Endothelial cell of umbilical vein (primary cell): ENCODE results near the gene MEPCE. TPM values are rescaled to one million over a fixed set of nuclear protein-coding genes. Genes with fewer than 3 reads are reported as not detected.

Experiments used
- BruUV-seq: library from RNA; stranded (reverse); fragments of 400-500 nt; replicated peaks from 2 replicates; lab custom pipeline; 2021; lab: Mats Ljungman, UMichigan
- CTCF ChIA-PET: fragments of 300-600, 350-600 bp; sonication (Branson Sonifier 250); formaldehyde crosslinking; loops from one replicate; lab custom pipeline; 2021; ENCODE audit warnings: antibody characterized with exemption, inconsistent platforms; lab: Charles Lee
- POLR2A ChIA-PET: fragments of 300-600, 350-600 bp; sonication (Branson Sonifier 250); formaldehyde crosslinking; loops from one replicate; lab custom pipeline; 2021; ENCODE audit warnings: antibody characterized with exemption, inconsistent platforms; lab: Charles Lee
- DNase-seq: peaks from one replicate; pipeline ENCODE4 v3.0.0-alpha.2; 2011; ENCODE audit warnings: low read depth, low spot score
- FAIRE-seq: peaks from 2 replicates; lab custom pipeline; 2011; peaks lifted over from hg19 to GRCh38; lab: Jason Lieb, UNC
- H2AFZ ChIP-seq: 2 replicates; pipeline ENCODE4 v1.6.0; 2012; ENCODE audit warnings: low read depth, low read length, control low read depth, inconsistent platforms
- H3K27ac ChIP-seq: 2 replicates; pipeline ENCODE4 v1.5.1; 2011; ENCODE audit warnings: low read depth, mild to moderate bottlenecking, control low read depth, low read length, moderate library complexity; ENCODE audit not compliant: insufficient read depth
- H3K27me3 ChIP-seq, 2 experiments: 2 replicates each; pipeline versions ENCODE4 v1.6.0 to v1.6.1; 2011; ENCODE audit warnings: low read length in 2 of 2, mixed read lengths in 1 of 2; ENCODE audit not compliant: control insufficient read depth in 2 of 2, insufficient read depth in 2 of 2
- H3K36me3 ChIP-seq, 2 experiments: 2 replicates in 1 of 2; 3 replicates in 1 of 2; pipeline ENCODE4 v1.5.1; 2011; ENCODE audit warnings: low read length in 2 of 2, mild to moderate bottlenecking in 1 of 2, moderate library complexity in 1 of 2; ENCODE audit not compliant: control insufficient read depth in 2 of 2, insufficient read depth in 2 of 2; ENCODE audit errors: extremely low read depth in 1 of 2
- H3K4me1 ChIP-seq: 3 replicates; pipeline ENCODE4 v1.5.1; 2011; ENCODE audit warnings: mild to moderate bottlenecking, low read length; ENCODE audit not compliant: control insufficient read depth, insufficient read depth; ENCODE audit errors: extremely low read depth
- H3K4me2 ChIP-seq: 2 replicates; pipeline ENCODE4 v1.6.1; 2011; ENCODE audit warnings: low read length, control low read depth, mixed read lengths; ENCODE audit not compliant: insufficient read depth
- H3K4me3 ChIP-seq, 3 experiments: fragments of 200-600 bp in 1 of 3; sonication (generic), shearing (Covaris generic) in 1 of 3; replicated peaks in 1 of 3; 2 replicates each; pipeline ENCODE4 v1.5.1; 2011 to 2016; ENCODE audit warnings: control low read depth in 3 of 3, low read length in 3 of 3, mild to moderate bottlenecking in 2 of 3, inconsistent platforms in 1 of 3, low read depth in 1 of 3, moderate library complexity in 1 of 3; ENCODE audit not compliant: insufficient read depth in 1 of 3
- H3K79me2 ChIP-seq: 2 replicates; pipeline ENCODE4 v1.6.0; 2012; ENCODE audit warnings: low read length, inconsistent platforms; ENCODE audit not compliant: control insufficient read depth, insufficient read depth
- H3K9ac ChIP-seq: replicated peaks from 2 replicates; pipeline ENCODE3; 2011; ENCODE audit warnings: low read length, control low read depth; ENCODE audit not compliant: insufficient read depth; ENCODE audit errors: extremely low read depth
- H3K9me1 ChIP-seq: replicated peaks from 3 replicates; pipeline ENCODE4 v1.6.0; 2011; ENCODE audit warnings: mild to moderate bottlenecking, low read length; ENCODE audit not compliant: control insufficient read depth, insufficient read depth; ENCODE audit errors: extremely low read depth
- H3K9me3 ChIP-seq: replicated peaks from 2 replicates; pipeline ENCODE4 v1.5.1; 2012; ENCODE audit warnings: low read length, inconsistent platforms; ENCODE audit not compliant: control insufficient read depth, insufficient read depth
- H4K20me1 ChIP-seq: replicated peaks from 2 replicates; pipeline ENCODE3; 2011; ENCODE audit warnings: mild to moderate bottlenecking, low read length; ENCODE audit not compliant: control insufficient read depth, insufficient read depth; ENCODE audit errors: extremely low read depth
- EZH2 ChIP-seq: IDR thresholded peaks from 2 replicates; pipeline ENCODE4 v1.6.1; 2012; ENCODE audit warnings: borderline replicate concordance, low read depth, mild to moderate bottlenecking, moderate library complexity, low read length, inconsistent platforms; ENCODE audit not compliant: severe bottlenecking
- FOS ChIP-seq: IDR thresholded peaks from 2 replicates; pipeline ENCODE4 v1.6.1; 2011; ENCODE audit warnings: mild to moderate bottlenecking, low read length, moderate library complexity, borderline replicate concordance; ENCODE audit not compliant: insufficient read depth
- GATA2 ChIP-seq: IDR thresholded peaks from 2 replicates; pipeline ENCODE4 v1.7.0; 2011; ENCODE audit warnings: low read depth, mild to moderate bottlenecking, moderate library complexity, mixed read lengths, low read length; ENCODE audit not compliant: insufficient read length, insufficient read depth
- JUN ChIP-seq: IDR thresholded peaks from 2 replicates; pipeline ENCODE4 v1.6.1; 2011; ENCODE audit warnings: borderline replicate concordance, low read depth; ENCODE audit not compliant: insufficient read length, insufficient read depth
- MAX ChIP-seq: IDR thresholded peaks from 2 replicates; pipeline ENCODE4 v1.6.1; 2011; ENCODE audit not compliant: insufficient read depth, insufficient read length
- MYC ChIP-seq: IDR thresholded peaks from one replicate; pipeline ENCODE4 v1.6.1; 2011; ENCODE audit warnings: mild to moderate bottlenecking, low read depth, low read length
- POLR2A ChIP-seq: IDR thresholded peaks from 2 replicates; pipeline ENCODE4 v1.6.1; 2012; ENCODE audit warnings: low read depth, mild to moderate bottlenecking, control low read depth, low read length
- POLR2AphosphoS5 ChIP-seq: IDR thresholded peaks from 2 replicates; pipeline ENCODE4 v1.6.1; 2012; ENCODE audit warnings: low read depth, mild to moderate bottlenecking, control low read depth, low read length, moderate library complexity; ENCODE audit not compliant: insufficient read depth
- dilution Hi-C: fragments of 300-500 bp; cut with MboI; formaldehyde crosslinking; loops from one replicate; pipeline ENCODE4 v1.15.0; 2019; ENCODE audit warnings: low sequenced_read_pairs; ENCODE audit not compliant: extremely low pct_ligation_motif_present
- intact Hi-C: fragments of 100-400 bp; cut with micrococcal nuclease; formaldehyde crosslinking; loops from one replicate; pipeline ENCODE4 v1.10.0; 2022
- polyA plus RNA-seq, 4 experiments: library from polyadenylated mRNA; depleted of rRNA in 3 of 4; stranded (reverse) in 3 of 4; unstranded in 1 of 4; fragments of >200 nt; gene quantifications; 2 replicates each; pipeline versions ENCODE4 v1.2.1 to v1.2.3, GENCODE V29; 2011 to 2012; ENCODE audit warnings: missing spikeins in 1 of 4
- total RNA-seq: library from RNA; stranded (reverse); gene quantifications from 2 replicates; pipeline ENCODE4 v1.2.3, GENCODE V29; 2021
- TF ChIP-seq, protein P1 (sequence below), 2 donors: IDR thresholded peaks; 1 replicate in 1 of 2; 2 replicates in 1 of 2; pipeline ENCODE4 v1.5.1; 2011; ENCODE audit warnings: low read length in 2 of 2, mild to moderate bottlenecking in 2 of 2, moderate library complexity in 2 of 2, control low read depth in 1 of 2, inconsistent platforms in 1 of 2, low read depth in 1 of 2; ENCODE audit not compliant: insufficient read depth in 1 of 2; ENCODE audit errors: extremely low read depth in 1 of 2

Gene MEPCE
- total and polyA plus RNA-seq, 2 donors (not counting 3 experiments of a cell fraction or from before 2014, with no cell fraction given) = 23.3 to 45.8 TPM

- Histone ChIP-seq H4K20me1 (no peaks in the 10 kb centered on the region), H3K79me2 (peaks cover 49% of the 10 kb centered on the region), H3K9ac (no peak overlapping the region), H2AFZ (no peak overlapping the region), H3K9me1 (no peaks in the 10 kb centered on the region), H3K4me1 (peaks cover 28% of the 10 kb centered on the region), H3K36me3 (peaks cover 5 to 20% of the 10 kb centered on the region in 2 experiments), H3K4me2 (no peak overlapping the region), H3K27me3 (no peaks in the 10 kb centered on the region), H3K9me3 (no peaks in the 10 kb centered on the region), H3K4me3 (no peak overlapping the region), H3K27ac (no peak overlapping the region)
- no TSS peak for BruUV-seq
- CTCF ChIA-PET = no interaction called here
- intact Hi-C loops = no loop called here
- POLR2A ChIA-PET = interaction anchor here (0.6 to 1.4 kb wide), 2 partner anchors 12 to 379 kb away, joined by 3 to 4 read pairs; no protein-coding TSS in a partner anchor
- dilution Hi-C loops = no loop called here
- TF ChIP-seq POLR2A = peak; percentile 39
- TF ChIP-seq GATA2 = no peak
- no peak for DNase-seq
- no peak for FAIRE-seq
Observed at GRCh38 chr7:100432621-100433275, 3.1 kb downstream of the MEPCE start.

DNA sequence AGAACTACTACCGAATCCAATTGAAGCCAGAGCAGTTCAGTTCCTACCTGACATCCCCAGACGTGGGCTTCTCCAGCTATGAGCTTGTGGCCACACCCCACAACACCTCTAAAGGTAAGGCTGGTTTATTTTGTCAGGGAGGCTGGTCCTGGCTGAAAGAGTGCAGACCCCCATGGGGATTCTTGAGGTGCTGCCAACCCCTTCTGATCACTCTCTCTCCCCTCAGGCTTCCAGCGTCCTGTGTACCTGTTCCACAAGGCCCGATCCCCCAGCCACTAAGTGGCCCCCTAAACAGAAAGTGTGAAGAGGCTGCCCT lies 3.6 kb downstream of the MEPCE start:
- intact Hi-C loops = no loop called here
- Histone ChIP-seq H3K4me1 (peaks cover 28% of the 10 kb centered on the region), H3K4me2 (no peak overlapping the region), H2AFZ (no peak overlapping the region), H3K9me1 (no peaks in the 10 kb centered on the region), H4K20me1 (no peaks in the 10 kb centered on the region), H3K79me2 (peaks cover 49% of the 10 kb centered on the region), H3K27me3 (no peaks in the 10 kb centered on the region), H3K27ac (no peak overlapping the region), H3K4me3 (no peak overlapping the region), H3K9ac (no peak overlapping the region), H3K9me3 (no peaks in the 10 kb centered on the region), H3K36me3 (peaks cover 5 to 20% of the 10 kb centered on the region in 2 experiments)
- ChIA-PET POLR2A (interaction anchor here (0.6 to 1.4 kb wide), 2 partner anchors 11 to 379 kb away, joined by 3 to 4 read pairs; no protein-coding TSS in a partner anchor), CTCF (no interaction called here)
- TF ChIP-seq, protein P1, sequence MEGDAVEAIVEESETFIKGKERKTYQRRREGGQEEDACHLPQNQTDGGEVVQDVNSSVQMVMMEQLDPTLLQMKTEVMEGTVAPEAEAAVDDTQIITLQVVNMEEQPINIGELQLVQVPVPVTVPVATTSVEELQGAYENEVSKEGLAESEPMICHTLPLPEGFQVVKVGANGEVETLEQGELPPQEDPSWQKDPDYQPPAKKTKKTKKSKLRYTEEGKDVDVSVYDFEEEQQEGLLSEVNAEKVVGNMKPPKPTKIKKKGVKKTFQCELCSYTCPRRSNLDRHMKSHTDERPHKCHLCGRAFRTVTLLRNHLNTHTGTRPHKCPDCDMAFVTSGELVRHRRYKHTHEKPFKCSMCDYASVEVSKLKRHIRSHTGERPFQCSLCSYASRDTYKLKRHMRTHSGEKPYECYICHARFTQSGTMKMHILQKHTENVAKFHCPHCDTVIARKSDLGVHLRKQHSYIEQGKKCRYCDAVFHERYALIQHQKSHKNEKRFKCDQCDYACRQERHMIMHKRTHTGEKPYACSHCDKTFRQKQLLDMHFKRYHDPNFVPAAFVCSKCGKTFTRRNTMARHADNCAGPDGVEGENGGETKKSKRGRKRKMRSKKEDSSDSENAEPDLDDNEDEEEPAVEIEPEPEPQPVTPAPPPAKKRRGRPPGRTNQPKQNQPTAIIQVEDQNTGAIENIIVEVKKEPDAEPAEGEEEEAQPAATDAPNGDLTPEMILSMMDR (IDR thresholded peaks at IDR 0.05; ENCODE audit: extremely low read depth in 1 of 2, insufficient read depth in 1 of 2, low read depth in 1 of 2, low read length in 2 of 2) = no peak
- TF ChIP-seq FOS (no peak), MAX (no peak), MYC (no peak), POLR2A (no peak), POLR2AphosphoS5 (no peak), JUN (no peak), EZH2 (no peak), GATA2 (no peak)
- no peak for FAIRE-seq
- BruUV-seq = no TSS peak
- dilution Hi-C loops = no loop called here
- DNase-seq = no peak
